Activated CD4-positive, alpha-beta T cell treated with anti-CD3 and anti-CD28 coated beads for 24 hours (primary cell): ENCODE measurements around the gene ZFYVE21.

Experiments used
- DNase-seq, 2 donors: peaks; one replicate each; pipeline ENCODE4 v3.0.0-alpha.2; 2020; ENCODE audit warnings: low read depth in 2 of 2

The ZFYVE21 gene

GRCh38 chr14:103692159-103692558, 23.5 kb upstream of the ZFYVE21 start:
- DNase-seq: no peak

GRCh38 chr14:103692871-103693270, 22.7 kb upstream of the ZFYVE21 start:
- DNase-seq: no peak

- no peak for DNase-seq
Observed at GRCh38 chr14:103693515-103693914, 22.1 kb upstream of the ZFYVE21 start.

GRCh38 chr14:103694572-103695026, 21.0 kb upstream of the ZFYVE21 start:
- no peak for DNase-seq

GRCh38 chr14:103695296-103696069, 20.1 kb upstream of the ZFYVE21 start:
- DNase-seq: no peak

- DNase-seq: no peak
Observed at GRCh38 chr14:103696070-103696402, 19.6 kb upstream of the ZFYVE21 start.

GRCh38 chr14:103696466-103697071, 19.0 kb upstream of the ZFYVE21 start:
- no peak for DNase-seq

- DNase-seq: no peak
Observed at GRCh38 chr14:103697206-103697602, 18.4 kb upstream of the ZFYVE21 start.

GRCh38 chr14:103697603-103698379, 17.8 kb upstream of the ZFYVE21 start:
- no peak for DNase-seq

GRCh38 chr14:103698380-103699260, 17.0 kb upstream of the ZFYVE21 start:
- no peak for DNase-seq

GRCh38 chr14:103699261-103699661, 16.3 kb upstream of the ZFYVE21 start:
- no peak for DNase-seq

GRCh38 chr14:103699901-103700752, 15.5 kb upstream of the ZFYVE21 start:
- DNase-seq: no peak

- no peak for DNase-seq
Observed at GRCh38 chr14:103700753-103701490, 14.7 kb upstream of the ZFYVE21 start.

GRCh38 chr14:103702095-103702494, 13.5 kb upstream of the ZFYVE21 start:
- no peak for DNase-seq

- no peak for DNase-seq
Observed at GRCh38 chr14:103702497-103703432, 12.8 kb upstream of the ZFYVE21 start.

GRCh38 chr14:103703433-103704385, 11.9 kb upstream of the ZFYVE21 start:
- DNase-seq: no peak

GRCh38 chr14:103704708-103705107, 10.9 kb upstream of the ZFYVE21 start:
- no peak for DNase-seq

GRCh38 chr14:103705118-103705503, 10.5 kb upstream of the ZFYVE21 start:
- DNase-seq: no peak
